NCI-H748 (cell line): ENCODE measurements around the gene TRIOBP.
A peak's percentile ranks its signal among the peaks of the same experiment; 100 is the strongest.
"Not testable (repeated sequence)": the region's sequence is repeated elsewhere in the genome, so short reads cannot be mapped to it uniquely, and the experiment has no call there.

ENCODE experiments used
- DNase-seq: peaks from one replicate; lab custom pipeline; 2025; ENCODE audit not compliant: unreplicated experiment; lab: John Stamatoyannopoulos, UW

The TRIOBP gene

GRCh38 chr22:37686002-37686982, 10.6 kb upstream of the TRIOBP start, which contains the start of gene NOL12:
Gene NOL12 (plus strand): TSS chr22:37686343. CDS start chr22:37686393, 50 bp downstream.
- DNase-seq, result peak; percentile 84

DNA sequence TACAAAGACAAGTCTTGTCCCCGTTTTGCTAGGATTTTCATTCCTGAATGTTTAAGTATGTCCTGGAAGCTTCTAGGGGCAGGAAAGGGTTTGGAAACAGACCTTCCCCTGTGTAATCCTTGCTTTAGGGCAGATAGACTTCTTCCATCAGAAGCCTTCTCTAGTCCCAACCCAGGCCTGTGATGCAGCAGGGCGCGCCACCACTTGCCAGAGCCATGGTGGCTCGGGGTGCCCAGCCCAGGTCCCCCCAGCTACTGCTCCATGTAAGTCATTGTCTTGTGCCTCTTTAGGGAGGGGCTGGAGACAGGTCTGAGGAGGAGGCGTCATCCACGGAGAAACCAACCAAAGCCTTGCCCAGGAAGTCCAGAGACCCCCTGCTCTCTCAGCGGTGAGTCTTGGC, 6.4 kb upstream of the TRIOBP start:
- no peak for DNase-seq

- no peak for DNase-seq
Observed at GRCh38 chr22:37690901-37691504, 5.8 kb upstream of the TRIOBP start.

DNA sequence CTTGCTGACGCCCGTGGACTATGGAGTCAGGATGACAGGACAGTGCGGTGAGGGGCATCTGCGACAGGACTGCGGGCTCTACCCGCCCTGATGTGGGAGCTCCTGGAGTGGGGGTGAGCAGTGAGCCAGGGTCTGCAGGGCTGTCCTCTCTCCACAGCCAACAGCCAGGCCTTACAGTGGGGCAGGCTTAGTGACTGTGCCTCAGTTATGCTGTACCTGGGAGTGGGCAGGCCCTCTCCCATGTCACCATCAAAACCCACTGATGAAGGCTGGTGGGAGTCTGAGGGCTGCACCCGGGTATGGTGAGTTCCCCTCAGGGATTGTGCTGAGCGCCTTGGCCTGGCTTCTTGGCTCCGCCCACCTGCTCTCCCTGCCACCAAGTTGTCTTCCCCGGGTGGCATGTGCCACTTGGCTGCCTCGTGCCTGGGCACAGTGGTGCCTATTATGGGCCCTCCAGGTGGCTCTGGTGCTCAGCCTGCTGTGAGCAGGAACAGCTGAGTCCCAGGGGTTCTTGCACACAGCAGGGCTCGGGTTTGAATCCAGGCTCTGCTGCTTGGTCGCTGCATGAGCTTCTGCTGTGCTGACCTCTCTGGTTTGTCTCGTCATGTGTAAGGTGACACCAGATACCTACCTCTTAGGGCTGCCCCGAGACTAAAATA, 4.1 kb upstream of the TRIOBP start:
- no peak for DNase-seq

DNA sequence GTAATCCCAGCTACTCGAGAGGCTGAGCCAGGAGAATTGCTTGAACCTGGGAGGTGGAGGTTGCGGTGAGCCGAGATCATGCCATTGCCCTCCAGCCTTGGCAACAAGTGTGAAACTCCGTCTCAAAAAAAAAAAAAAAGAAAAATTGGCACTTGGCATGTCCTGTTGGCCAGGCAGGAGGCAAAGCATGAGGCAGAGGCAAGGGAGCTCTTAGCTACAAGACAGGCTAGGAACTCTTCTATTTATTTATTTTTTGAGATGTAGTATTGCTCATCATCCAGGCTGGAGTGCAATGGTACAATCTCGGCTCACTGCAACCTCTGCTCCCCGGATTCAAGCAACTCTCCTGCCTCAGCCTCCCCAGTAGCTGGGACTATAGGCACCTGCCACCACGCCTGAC, 2.7 kb upstream of the TRIOBP start:
- DNase-seq, result not testable (repeated sequence)

DNA sequence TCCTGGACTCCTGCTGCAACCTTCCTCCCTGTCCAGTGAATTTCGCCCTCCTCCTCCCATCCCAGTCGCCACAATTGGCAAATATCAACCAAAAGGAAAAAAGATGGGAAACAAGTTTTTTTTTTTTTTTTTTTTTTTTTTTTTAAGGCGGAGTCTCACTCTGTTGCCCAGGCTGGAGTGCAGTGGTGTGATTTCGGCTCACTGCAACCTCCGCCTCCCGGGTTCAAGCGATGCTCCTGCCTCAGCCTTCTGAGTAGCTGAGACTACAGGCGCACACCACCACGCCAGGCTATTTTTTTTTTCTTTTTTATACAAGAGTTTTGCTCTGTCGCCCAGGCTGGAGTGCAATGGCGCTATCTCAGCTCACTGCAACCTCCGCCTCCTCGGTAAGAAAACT, 590 bp upstream of the TRIOBP start:
- DNase-seq, result not testable (repeated sequence)

DNA sequence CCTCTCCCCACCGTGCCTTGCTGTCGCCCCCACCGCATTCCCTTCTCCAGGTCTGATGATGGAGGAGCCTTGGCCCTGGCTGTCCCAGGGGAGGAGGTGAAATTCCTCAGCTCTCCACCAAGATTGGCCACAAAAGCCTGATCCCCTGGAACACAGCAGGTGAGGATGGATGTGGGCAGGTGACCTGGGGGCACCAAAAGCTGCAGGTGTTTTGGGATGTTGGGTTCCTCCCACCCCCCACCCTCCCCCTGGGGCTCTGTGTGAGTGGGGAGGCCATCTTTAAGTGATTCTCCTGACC, 639 bp downstream of the TRIOBP start:
- DNase-seq, result no peak

GRCh38 chr22:37701141-37701786, 4.4 kb downstream of the TRIOBP start:
- no peak for DNase-seq

- DNase-seq, result no peak
Observed at GRCh38 chr22:37703906-37704305, 7.1 kb downstream of the TRIOBP start.

- no peak for DNase-seq
Observed at GRCh38 chr22:37704645-37705044, 7.8 kb downstream of the TRIOBP start.

DNA sequence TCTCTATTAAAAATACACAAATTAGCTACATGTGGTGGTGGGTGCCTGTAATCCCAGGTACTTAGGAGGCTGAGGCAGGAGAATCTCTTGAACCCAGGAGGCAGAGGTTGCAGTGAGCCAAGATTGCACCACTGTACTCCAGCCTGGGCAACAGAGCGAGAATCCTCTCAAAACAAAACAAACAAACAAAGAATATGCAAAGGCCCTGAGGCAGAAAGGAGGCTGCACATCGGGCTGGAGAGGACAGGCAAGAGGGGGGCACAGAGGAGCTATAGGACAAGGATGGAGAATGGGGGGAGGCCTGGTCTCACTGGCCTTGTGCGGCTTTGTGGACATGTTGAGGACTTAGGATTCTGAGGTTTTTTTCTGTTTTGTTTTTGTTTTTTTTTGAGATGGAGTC, 8.4 kb downstream of the TRIOBP start:
- DNase-seq, result no peak

DNA sequence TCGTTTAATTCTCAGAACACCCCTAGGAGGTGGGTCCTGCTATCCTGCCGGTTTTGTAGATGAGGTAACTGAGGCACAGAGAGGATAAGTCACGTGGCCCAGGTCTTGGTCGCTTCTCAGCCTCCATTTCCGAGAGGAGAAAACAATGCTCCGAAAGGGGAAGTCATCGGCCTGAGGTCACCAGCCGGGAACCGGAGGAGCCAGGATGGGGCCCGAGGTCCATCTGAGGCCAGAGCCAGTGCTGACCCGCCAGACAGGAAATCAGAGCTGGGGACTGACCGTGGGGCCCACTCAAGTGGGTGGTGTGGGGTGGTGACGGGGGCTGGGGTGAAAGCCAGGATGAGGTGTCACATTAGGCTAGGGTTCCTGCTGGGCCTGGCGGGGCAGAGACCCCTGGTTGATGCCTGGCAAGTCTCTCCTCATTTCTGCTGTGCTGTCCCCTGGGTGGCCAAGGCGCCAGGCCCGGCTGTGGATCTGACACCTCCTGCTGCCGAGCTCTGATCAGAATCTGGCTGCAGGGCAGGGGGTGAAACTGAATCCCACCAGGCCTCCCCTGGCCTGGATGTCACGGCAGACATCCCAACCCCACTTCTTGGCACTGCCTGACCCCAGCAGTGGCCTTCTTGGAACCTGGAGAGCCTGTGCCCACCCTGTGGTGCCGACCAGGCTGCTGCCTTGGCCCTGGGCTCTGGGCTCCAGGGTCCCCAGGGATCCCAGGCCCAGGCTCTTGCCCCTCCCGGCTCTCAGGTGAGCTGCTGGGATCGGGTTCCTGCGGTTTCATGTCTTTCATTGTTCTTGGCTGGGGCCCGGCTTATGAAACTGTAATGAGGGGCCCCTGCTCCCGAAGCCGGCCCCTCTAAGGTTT, 12.0 kb downstream of the TRIOBP start:
- DNase-seq, result no peak

DNA sequence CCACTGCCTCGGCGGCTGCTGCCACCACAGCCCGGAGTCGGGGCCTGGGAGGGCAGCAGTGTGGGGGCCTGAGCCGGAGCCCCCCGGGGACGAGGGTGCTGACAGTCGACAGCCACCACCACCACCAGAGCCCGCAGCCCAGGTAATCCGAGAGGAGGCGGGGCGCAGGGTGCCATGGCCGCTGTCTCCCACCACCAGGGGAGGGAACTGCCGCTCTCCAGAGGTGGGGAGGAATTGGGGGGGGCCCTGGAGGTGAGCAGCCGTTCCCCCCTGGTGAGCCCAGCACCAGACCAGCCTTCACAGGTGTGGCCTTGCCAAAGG, 12.6 kb downstream of the TRIOBP start:
- no peak for DNase-seq

GRCh38 chr22:37710675-37711074, 13.8 kb downstream of the TRIOBP start:
- no peak for DNase-seq

DNA sequence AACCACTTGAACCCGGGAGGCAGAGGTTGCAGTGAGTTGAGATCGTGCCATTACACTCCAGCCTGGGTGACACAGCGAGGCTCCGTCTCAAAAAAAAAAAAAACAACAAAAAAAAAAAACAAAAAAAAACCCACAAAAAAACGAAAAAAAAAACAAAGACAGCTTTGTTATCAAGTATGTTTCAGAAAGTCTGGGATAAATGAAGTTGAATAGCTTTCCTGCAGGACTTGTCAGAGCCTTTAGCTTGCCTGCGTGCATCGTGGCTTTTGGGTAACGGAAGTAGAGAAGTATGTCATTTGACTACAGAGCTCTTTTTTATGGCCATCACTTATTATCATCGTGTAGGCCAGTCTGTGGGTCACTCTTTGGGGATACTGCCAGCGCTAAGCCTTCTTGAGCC, 14.6 kb downstream of the TRIOBP start:
- no peak for DNase-seq

- no peak for DNase-seq
Observed at GRCh38 chr22:37713761-37714160, 16.9 kb downstream of the TRIOBP start.

DNA sequence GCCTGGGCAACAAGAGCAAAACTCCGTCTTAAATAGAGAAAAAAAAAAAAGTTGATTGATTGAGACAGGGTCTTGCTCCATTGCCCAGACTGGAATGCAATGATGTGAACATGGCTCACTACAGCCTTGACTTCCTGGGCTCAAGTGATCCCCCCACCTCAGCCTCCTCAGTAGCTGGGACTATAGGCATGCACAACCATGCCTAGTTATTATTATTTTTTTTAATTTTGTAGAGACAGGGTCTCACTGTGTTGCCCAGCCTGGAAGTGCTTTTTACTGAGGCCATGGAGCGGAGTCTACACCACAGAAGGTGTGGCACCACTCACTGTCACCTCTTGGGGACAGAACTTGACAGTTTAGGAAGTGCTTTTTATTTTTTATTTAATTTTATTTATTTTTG, 17.8 kb downstream of the TRIOBP start:
- DNase-seq, result no peak

DNA sequence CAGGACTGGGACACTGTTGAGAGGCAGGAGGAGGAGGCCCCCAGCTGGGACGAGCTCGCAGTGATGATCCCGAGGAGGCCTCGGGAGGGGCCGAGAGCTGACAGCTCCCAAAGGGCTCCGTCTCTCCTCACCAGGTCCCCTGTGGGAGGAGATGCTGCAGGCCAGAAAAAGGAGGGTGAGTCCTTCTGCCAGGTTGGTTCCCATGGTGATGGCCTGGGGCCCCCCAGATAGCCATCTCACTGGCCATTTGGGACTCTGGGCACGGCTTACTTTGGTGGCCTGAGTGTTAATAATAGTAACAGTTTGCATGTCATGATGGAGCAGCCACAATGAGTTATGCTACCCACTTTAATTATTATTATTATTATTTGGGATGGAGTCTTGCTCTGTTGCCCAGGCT, 18.9 kb downstream of the TRIOBP start:
- no peak for DNase-seq

- no peak for DNase-seq
Observed at GRCh38 chr22:37716708-37717107, 19.9 kb downstream of the TRIOBP start.

GRCh38 chr22:37717235-37717634, 20.4 kb downstream of the TRIOBP start:
- DNase-seq, result not testable (repeated sequence)
